Measurements from ENCODE around the gene ELP2. TPM values are rescaled to one million over a fixed set of nuclear protein-coding genes. Genes with fewer than 3 reads are reported as not detected.
A peak's percentile ranks its signal among the peaks of the same experiment; 100 is the strongest.
"Not testable (repeated sequence)": the region's sequence is repeated elsewhere in the genome, so short reads cannot be mapped to it uniquely, and the experiment has no call there.

Gene ELP2, protein sequence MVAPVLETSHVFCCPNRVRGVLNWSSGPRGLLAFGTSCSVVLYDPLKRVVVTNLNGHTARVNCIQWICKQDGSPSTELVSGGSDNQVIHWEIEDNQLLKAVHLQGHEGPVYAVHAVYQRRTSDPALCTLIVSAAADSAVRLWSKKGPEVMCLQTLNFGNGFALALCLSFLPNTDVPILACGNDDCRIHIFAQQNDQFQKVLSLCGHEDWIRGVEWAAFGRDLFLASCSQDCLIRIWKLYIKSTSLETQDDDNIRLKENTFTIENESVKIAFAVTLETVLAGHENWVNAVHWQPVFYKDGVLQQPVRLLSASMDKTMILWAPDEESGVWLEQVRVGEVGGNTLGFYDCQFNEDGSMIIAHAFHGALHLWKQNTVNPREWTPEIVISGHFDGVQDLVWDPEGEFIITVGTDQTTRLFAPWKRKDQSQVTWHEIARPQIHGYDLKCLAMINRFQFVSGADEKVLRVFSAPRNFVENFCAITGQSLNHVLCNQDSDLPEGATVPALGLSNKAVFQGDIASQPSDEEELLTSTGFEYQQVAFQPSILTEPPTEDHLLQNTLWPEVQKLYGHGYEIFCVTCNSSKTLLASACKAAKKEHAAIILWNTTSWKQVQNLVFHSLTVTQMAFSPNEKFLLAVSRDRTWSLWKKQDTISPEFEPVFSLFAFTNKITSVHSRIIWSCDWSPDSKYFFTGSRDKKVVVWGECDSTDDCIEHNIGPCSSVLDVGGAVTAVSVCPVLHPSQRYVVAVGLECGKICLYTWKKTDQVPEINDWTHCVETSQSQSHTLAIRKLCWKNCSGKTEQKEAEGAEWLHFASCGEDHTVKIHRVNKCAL
- 24.6 and 47.3 TPM in 2 replicates for total RNA-seq (2014; rRNA removed)
- Bru-seq, nascent RNA, result percentile 82 among the genes with signal in this experiment
- BruChase-seq, experiment 1, labeled RNA remaining after a 6-hour chase, result percentile 82 among the genes with signal in this experiment
- BruChase-seq, experiment 2, labeled RNA remaining after a 2-hour chase, result percentile 90 among the genes with signal in this experiment
- long read RNA-seq, full-length matches to known transcripts, result 98 of 156 reads
- long read RNA-seq, partial matches to known transcripts, result 12 of 156 reads
- long read RNA-seq, other reads (novel, unspliced or antisense), result 46 of 156 reads

DNA sequence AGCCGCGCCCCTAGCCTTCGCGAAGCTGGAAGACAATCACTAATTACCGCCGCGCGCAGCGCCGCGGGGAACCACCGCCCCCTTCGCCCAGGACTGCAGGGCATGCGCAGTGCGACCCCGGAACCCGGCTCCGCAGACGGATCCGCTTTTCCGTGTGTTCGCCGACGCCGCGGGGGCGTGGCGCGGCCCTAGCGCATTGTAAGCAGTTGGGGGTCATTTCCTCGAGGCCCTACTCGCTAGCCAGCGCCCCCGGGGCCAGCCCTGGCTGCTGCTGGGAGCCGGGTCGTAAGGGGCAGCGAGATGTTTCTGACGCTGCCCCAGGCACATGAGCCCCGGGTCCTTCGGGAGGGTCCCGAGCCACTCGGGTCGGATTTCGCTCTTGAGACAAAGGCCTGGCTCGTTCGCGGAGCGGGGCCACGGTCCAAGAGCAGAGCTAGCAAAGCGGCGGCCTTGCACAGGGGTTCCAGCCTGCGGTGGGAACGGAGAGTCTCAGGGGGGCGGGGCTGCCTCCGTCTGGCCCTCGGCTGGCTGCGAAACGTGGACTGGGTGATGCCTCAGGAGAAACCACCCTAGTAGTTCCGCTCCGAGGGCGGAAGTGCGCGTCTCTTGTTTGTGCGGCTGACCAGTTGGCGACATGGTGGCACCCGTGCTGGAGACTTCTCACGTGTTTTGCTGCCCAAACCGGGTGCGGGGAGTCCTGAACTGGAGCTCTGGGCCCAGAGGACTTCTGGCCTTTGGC, at the start of gene ELP2, which contains the start of gene SLC39A6:
Gene ELP2, plus strand, starts transcription at position 600 of the 739 bp plus-strand sequence. Its CDS starts 35 bp downstream, at position 635.
Gene SLC39A6, minus strand, starts transcription at position 41 of the 739 bp plus-strand sequence. CDS start 2,333 bp downstream, outside the sequence.
- intact Hi-C loops (cut with micrococcal nuclease), result loop anchor here (2.0 to 10.0 kb wide), 2 partner anchors 33 to 115 kb away; no protein-coding TSS in a partner anchor
- Histone ChIP-seq H3F3A (ENCODE audit: low read length, unreplicated experiment) (no peaks in the 10 kb centered on the region), H3K27ac (ENCODE audit: low read length) (peak within 1 kb of the TSS; percentile 86), H3K79me2 (ENCODE audit: low read length) (peaks cover 52% of the 10 kb centered on the region), H3K4me2 (ENCODE audit: low read length) (peak within 1 kb of the TSS; percentile 96), H3K9me3 (ENCODE audit: low read length) (no peaks in the 10 kb centered on the region), H3K9ac (ENCODE audit: low read length) (peak within 1 kb of the TSS; percentile 95), H3K36me3 (ENCODE audit: low read depth, low read length) (no peaks in the 10 kb centered on the region; the same call in 1 of the 2 replicates), H4K20me1 (ENCODE audit: low read length) (peaks cover 10% of the 10 kb centered on the region; the same call in 1 of the 2 replicates), H3K9me2 (replicated peaks; ENCODE audit: low read length) (no peaks in the 10 kb centered on the region), H2AFZ (ENCODE audit: low read length) (peak within 1 kb of the TSS; percentile 95), H3K4me1 (ENCODE audit: insufficient read depth, low read length) (0 out of 2 replicates have a peak, but pooled peaks cover 3% of the 10 kb centered on the region), H3K27me3 (ENCODE audit: low read length) (no peaks in the 10 kb centered on the region), H3K4me3 (ENCODE audit: low read length) (peak within 1 kb of the TSS; percentile 87)
- ATAC-seq (peak; percentile 87), DNase-seq (peak; percentile 79)
- BruUV-seq (replicated peaks), result no TSS peak
- ChIA-PET CTCF (interaction anchor here (0.9 kb wide), 1 partner anchor 34 kb away, joined by 11 read pairs; no protein-coding TSS in a partner anchor), POLR2A (ENCODE audit: unreplicated experiment) (no interaction called here)
- TF ChIP-seq EZH2 (IDR thresholded peaks at IDR 0.05; ENCODE audit: low read length, unreplicated experiment), result no peak
- TF ChIP-seq EZH2phosphoT487 (IDR thresholded peaks at IDR 0.05; ENCODE audit: borderline replicate concordance, low read length), result no peak
- TF ChIP-seq, protein P1, sequence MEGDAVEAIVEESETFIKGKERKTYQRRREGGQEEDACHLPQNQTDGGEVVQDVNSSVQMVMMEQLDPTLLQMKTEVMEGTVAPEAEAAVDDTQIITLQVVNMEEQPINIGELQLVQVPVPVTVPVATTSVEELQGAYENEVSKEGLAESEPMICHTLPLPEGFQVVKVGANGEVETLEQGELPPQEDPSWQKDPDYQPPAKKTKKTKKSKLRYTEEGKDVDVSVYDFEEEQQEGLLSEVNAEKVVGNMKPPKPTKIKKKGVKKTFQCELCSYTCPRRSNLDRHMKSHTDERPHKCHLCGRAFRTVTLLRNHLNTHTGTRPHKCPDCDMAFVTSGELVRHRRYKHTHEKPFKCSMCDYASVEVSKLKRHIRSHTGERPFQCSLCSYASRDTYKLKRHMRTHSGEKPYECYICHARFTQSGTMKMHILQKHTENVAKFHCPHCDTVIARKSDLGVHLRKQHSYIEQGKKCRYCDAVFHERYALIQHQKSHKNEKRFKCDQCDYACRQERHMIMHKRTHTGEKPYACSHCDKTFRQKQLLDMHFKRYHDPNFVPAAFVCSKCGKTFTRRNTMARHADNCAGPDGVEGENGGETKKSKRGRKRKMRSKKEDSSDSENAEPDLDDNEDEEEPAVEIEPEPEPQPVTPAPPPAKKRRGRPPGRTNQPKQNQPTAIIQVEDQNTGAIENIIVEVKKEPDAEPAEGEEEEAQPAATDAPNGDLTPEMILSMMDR (conservative IDR thresholded peaks at IDR 0.05; ENCODE audit: low read depth, low read length), result no peak

DNA sequence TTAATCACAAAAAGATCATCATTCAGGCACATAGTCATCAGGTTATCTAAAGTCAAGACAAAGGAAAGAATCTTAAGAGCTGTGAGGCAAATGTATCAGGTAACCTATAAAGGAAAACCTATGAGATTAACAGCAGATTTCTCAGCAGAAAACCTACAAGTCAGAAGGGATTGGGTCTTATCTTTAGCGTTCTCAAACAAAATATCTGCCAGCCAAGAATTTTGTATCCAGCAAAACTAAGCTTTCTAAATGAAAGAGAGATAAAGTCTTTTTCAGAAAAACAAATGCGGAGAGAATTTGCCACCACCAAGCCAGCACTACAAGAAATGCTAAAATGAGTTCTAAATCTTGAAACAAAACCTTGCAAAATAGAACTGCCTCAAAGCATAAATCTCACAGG, 48.6 kb upstream of the ELP2 start:
- H3K9me3 ChIP-seq (ENCODE audit: low read length); DNase-seq; H4K20me1 ChIP-seq (ENCODE audit: low read length); H3K4me2 ChIP-seq (ENCODE audit: low read length); H3K27me3 ChIP-seq (ENCODE audit: low read length); H3K4me3 ChIP-seq (ENCODE audit: low read length); H3K9ac ChIP-seq (ENCODE audit: low read length); ATAC-seq; H2AFZ ChIP-seq (ENCODE audit: low read length); H3F3A ChIP-seq (ENCODE audit: low read length, unreplicated experiment); H3K36me3 ChIP-seq (ENCODE audit: low read depth, low read length); H3K9me2 ChIP-seq (replicated peaks; ENCODE audit: low read length); intact Hi-C loops (cut with micrococcal nuclease); H3K4me1 ChIP-seq (ENCODE audit: insufficient read depth, low read length); CTCF ChIA-PET; POLR2A ChIA-PET (ENCODE audit: unreplicated experiment); H3K27ac ChIP-seq (ENCODE audit: low read length); BruUV-seq (replicated peaks); H3K79me2 ChIP-seq (ENCODE audit: low read length): not testable (repeated sequence)
